ENCODE measurements around the gene OTOG.

DNA sequence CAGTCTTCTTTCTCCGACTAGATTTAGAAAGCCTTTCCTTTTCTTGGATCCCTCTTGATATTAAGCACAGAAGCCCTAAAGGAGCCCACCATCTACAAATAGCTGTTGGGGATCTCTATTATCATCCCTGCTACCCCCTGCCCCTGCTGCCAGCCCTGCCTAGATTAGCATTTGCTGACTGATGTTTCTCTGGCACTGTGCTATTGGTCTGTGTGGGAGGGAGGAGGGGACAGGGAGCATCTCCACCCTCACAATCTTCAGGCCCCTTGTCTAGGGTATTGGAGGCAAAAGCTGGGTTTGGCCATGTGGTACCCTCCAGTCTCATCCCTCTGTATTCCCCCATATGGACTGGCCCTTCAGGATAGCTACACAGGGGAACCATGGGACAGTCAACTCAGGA is 9.0 kb upstream of the OTOG start:
- TF ChIP-seq EZH2 (IDR thresholded peaks at IDR 0.05; ENCODE audit: borderline replicate concordance, low read length), result no peak
- TF ChIP-seq, protein P1, sequence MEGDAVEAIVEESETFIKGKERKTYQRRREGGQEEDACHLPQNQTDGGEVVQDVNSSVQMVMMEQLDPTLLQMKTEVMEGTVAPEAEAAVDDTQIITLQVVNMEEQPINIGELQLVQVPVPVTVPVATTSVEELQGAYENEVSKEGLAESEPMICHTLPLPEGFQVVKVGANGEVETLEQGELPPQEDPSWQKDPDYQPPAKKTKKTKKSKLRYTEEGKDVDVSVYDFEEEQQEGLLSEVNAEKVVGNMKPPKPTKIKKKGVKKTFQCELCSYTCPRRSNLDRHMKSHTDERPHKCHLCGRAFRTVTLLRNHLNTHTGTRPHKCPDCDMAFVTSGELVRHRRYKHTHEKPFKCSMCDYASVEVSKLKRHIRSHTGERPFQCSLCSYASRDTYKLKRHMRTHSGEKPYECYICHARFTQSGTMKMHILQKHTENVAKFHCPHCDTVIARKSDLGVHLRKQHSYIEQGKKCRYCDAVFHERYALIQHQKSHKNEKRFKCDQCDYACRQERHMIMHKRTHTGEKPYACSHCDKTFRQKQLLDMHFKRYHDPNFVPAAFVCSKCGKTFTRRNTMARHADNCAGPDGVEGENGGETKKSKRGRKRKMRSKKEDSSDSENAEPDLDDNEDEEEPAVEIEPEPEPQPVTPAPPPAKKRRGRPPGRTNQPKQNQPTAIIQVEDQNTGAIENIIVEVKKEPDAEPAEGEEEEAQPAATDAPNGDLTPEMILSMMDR (conservative IDR thresholded peaks at IDR 0.05 in 1 of 2, IDR thresholded peaks at IDR 0.05 in 1 of 2; ENCODE audit: extremely low read depth in 1 of 2, insufficient read depth in 1 of 2, low read depth in 1 of 2, low read length in 2 of 2), result no peak
